Esophagus muscularis mucosa (tissue), 4 donors: ENCODE data around the gene NODAL. TPM values are rescaled to one million over a fixed set of nuclear protein-coding genes. Genes with fewer than 3 reads are reported as not detected.

Experiments used
- DNase-seq: peaks from one replicate; pipeline ENCODE4 v3.0.0-alpha.2; 2017; ENCODE audit errors: extremely low spot score
- H3K27ac ChIP-seq, 4 donors: fragments of 200-600 bp; sonication (generic); replicated peaks in 1 of 4; 1 replicate in 3 of 4; 2 replicates in 1 of 4; pipeline ENCODE4 v1.5.1; 2016 to 2019; ENCODE audit warnings: mild to moderate bottlenecking in 1 of 4
- H3K27me3 ChIP-seq, 4 donors: fragments of 200-600 bp; sonication (generic); one replicate each; pipeline versions ENCODE4 v1.5.1 to v1.6.0; 2016 to 2019
- H3K36me3 ChIP-seq, 4 donors: fragments of 200-600 bp; sonication (generic); one replicate each; pipeline ENCODE4 v1.5.1; 2016 to 2019
- H3K4me1 ChIP-seq, 4 donors: fragments of 200-600 bp; sonication (generic); one replicate each; pipeline ENCODE4 v1.5.1; 2016 to 2019
- H3K4me3 ChIP-seq, 4 donors: fragments of 200-600 bp; sonication (generic); 1 replicate in 2 of 4; 2 replicates in 2 of 4; pipeline ENCODE4 v1.5.1; 2016 to 2019; ENCODE audit warnings: mild to moderate bottlenecking in 4 of 4, moderate library complexity in 1 of 4
- H3K9me3 ChIP-seq, 4 donors: fragments of 200-600 bp; sonication (generic); 1 replicate in 3 of 4; 2 replicates in 1 of 4; pipeline ENCODE4 v1.5.1; 2016 to 2019
- CTCF ChIP-seq, 3 experiments: fragments of 200-600 bp in 2 of 3; fragments of 450-650 bp in 1 of 3; sonication (generic) in 2 of 3; IDR thresholded peaks; one replicate each; pipeline ENCODE4 v1.5.1; 2017 to 2019; ENCODE audit warnings: antibody characterized with exemption in 3 of 3, mild to moderate bottlenecking in 2 of 3, moderate library complexity in 1 of 3
- EP300 ChIP-seq: sonication (generic); formaldehyde crosslinking; IDR thresholded peaks from one replicate; pipeline ENCODE4 v1.6.1; 2017; ENCODE audit warnings: antibody characterized with exemption
- POLR2A ChIP-seq: fragments of 450-650 bp; IDR thresholded peaks from one replicate; pipeline ENCODE4 v1.6.1; 2017; ENCODE audit warnings: antibody characterized with exemption, moderate library complexity, mild to moderate bottlenecking, low read depth
- POLR2AphosphoS5 ChIP-seq, 2 donors: sonication (generic); formaldehyde crosslinking; IDR thresholded peaks; one replicate each; pipeline ENCODE4 v1.6.1; 2017; ENCODE audit warnings: antibody characterized with exemption in 2 of 2
- WGBS: methylation state at CpG from one replicate; pipeline ENCODE4 v1.1.5; 2018; 5-methylcytosine and 5-hydroxymethylcytosine counted together
- intact Hi-C: fragments of 100-400 bp; cut with DNase I; formaldehyde crosslinking; loops from one replicate; pipeline ENCODE4 v1.15.1; 2023
- total RNA-seq, 4 donors: library from RNA; depleted of rRNA; stranded (reverse); fragments of >200 nt; gene quantifications; one replicate each; pipeline versions ENCODE4 v1.1.0 to v1.2.1, GENCODE V29; 2016

Gene NODAL
- total RNA-seq, 4 donors from 2014 or later: not detected

GRCh38 chr10:70403483-70404035 is 37.9 kb downstream of the NODAL start:
- no peak for DNase-seq
- Histone ChIP-seq H3K27ac (peak overlapping the region; percentile 96 to 99 (median 98)), H3K9me3 (no peaks in the 10 kb centered on the region), H3K4me1 (peaks cover 17 to 36% (median 35%) of the 10 kb centered on the region in 4 donors), H3K27me3 (no peaks in the 10 kb centered on the region), H3K36me3 (no peaks in the 10 kb centered on the region), H3K4me3 (peak overlapping the region; percentile 74 to 92 (median 82))
- intact Hi-C loops: no loop called here
- TF ChIP-seq POLR2A (no peak), CTCF (IDR thresholded peaks at IDR 0.05) (no peak), POLR2AphosphoS5 (IDR thresholded peaks at IDR 0.05) (no peak), EP300 (no peak)
- 2% methylated on average over 12 of the region's 12 CpGs for WGBS

GRCh38 chr10:70399177-70399576 is 42.3 kb downstream of the NODAL start:
- no peaks in the 10 kb centered on the region for H3K27me3 ChIP-seq
- no peak for DNase-seq
- no peaks in the 10 kb centered on the region for H3K9me3 ChIP-seq
- H3K36me3 ChIP-seq: no peaks in the 10 kb centered on the region
- no peak overlapping the region for H3K4me3 ChIP-seq
- 82% methylated on average over 3 of the region's 3 CpGs for WGBS
- H3K4me1 ChIP-seq: peaks cover 0 to 7% (median 6%) of the 10 kb centered on the region in 4 donors
- TF ChIP-seq CTCF (IDR thresholded peaks at IDR 0.05) (no peak), POLR2A (no peak), EP300 (no peak), POLR2AphosphoS5 (IDR thresholded peaks at IDR 0.05) (no peak)
- no peak overlapping the region for H3K27ac ChIP-seq
- intact Hi-C loops: no loop called here

- WGBS: 100% methylated on average over 1 of the region's 1 CpG
- no peak for DNase-seq
These were observed 45.3 kb downstream of the NODAL start for GRCh38 chr10:70396140-70396539.

GRCh38 chr10:70391654-70392053 is 49.8 kb downstream of the NODAL start:
- WGBS: 60% methylated on average over 4 of the region's 4 CpGs
- Histone ChIP-seq H3K27me3 (no peaks in the 10 kb centered on the region), H3K36me3 (no peaks in the 10 kb centered on the region), H3K27ac (no peak overlapping the region), H3K4me3 (no peak overlapping the region), H3K9me3 (no peaks in the 10 kb centered on the region), H3K4me1 (peaks cover 0 to 5% (median 2%) of the 10 kb centered on the region in 4 donors)
- TF ChIP-seq CTCF (IDR thresholded peaks at IDR 0.05) (no peak), POLR2A (no peak), POLR2AphosphoS5 (IDR thresholded peaks at IDR 0.05) (no peak), EP300 (no peak)
- DNase-seq: no peak
- intact Hi-C loops: no loop called here

More at GRCh38 chr10:70396140-70396539, 45.3 kb downstream of the NODAL start:
- no peak overlapping the region for H3K4me3 ChIP-seq
- H3K4me1 ChIP-seq: no peaks in the 10 kb centered on the region
- no peak overlapping the region for H3K27ac ChIP-seq
- no peaks in the 10 kb centered on the region for H3K9me3 ChIP-seq
- H3K27me3 ChIP-seq: no peaks in the 10 kb centered on the region
- intact Hi-C loops: no loop called here
- no peak for TF ChIP-seq EP300
- no peak for TF ChIP-seq POLR2AphosphoS5 (IDR thresholded peaks at IDR 0.05)
- TF ChIP-seq POLR2A: no peak
- TF ChIP-seq CTCF (IDR thresholded peaks at IDR 0.05): no peak
- no peaks in the 10 kb centered on the region for H3K36me3 ChIP-seq

Other genes starting within 250 kb of the NODAL start
- gene PPA1, start 208.3 kb downstream of the NODAL start, total RNA-seq: 100 to 1,000 TPM in 1 of 4 donors, 10 to 100 TPM in 3; 72.6 to 105 (median 82.2) TPM
- not detected for gene NPFFR1, start 157.7 kb downstream of the NODAL start, total RNA-seq
- 10 to 100 TPM in 3 of 4 donors, 1 to 10 TPM in 1; 6.6 to 17.0 (median 13.4) TPM for gene LRRC20, start 59.1 kb downstream of the NODAL start, total RNA-seq
- 10 to 100 TPM; 73.6 to 99.9 (median 78.4) TPM for gene EIF4EBP2, start 37.5 kb downstream of the NODAL start, total RNA-seq
- 10 to 100 TPM; 10.4 to 19.1 (median 12.8) TPM for gene PALD1, start 37.1 kb upstream of the NODAL start, total RNA-seq
- gene PRF1, start 161.1 kb upstream of the NODAL start, total RNA-seq: 10 to 100 TPM in 1 of 4 donors, 1 to 10 TPM in 3; 1.2 to 15.2 (median 2.4) TPM
- gene ADAMTS14, start 230.8 kb upstream of the NODAL start, total RNA-seq: under 1 TPM in 2 of 4 donors, not detected in 2; 0.13 to 0.50 TPM